GM18498 (cell line): ENCODE results near the gene ERBB2.
"Not testable (repeated sequence)": the region's sequence is repeated elsewhere in the genome, so short reads cannot be mapped to it uniquely, and the experiment has no call there.

Source experiments
- ATAC-seq: cut with Tn5 transposase; IDR thresholded peaks from one replicate; pipeline ENCODE4 v1.9.1; 2021; ENCODE audit warnings: mild to moderate bottlenecking, moderate library complexity; ENCODE audit not compliant: unreplicated experiment

ERBB2 gene

GRCh38 chr17:39742126-39742855 lies 42.4 kb downstream of the ERBB2 start:
- ATAC-seq = no peak

DNA sequence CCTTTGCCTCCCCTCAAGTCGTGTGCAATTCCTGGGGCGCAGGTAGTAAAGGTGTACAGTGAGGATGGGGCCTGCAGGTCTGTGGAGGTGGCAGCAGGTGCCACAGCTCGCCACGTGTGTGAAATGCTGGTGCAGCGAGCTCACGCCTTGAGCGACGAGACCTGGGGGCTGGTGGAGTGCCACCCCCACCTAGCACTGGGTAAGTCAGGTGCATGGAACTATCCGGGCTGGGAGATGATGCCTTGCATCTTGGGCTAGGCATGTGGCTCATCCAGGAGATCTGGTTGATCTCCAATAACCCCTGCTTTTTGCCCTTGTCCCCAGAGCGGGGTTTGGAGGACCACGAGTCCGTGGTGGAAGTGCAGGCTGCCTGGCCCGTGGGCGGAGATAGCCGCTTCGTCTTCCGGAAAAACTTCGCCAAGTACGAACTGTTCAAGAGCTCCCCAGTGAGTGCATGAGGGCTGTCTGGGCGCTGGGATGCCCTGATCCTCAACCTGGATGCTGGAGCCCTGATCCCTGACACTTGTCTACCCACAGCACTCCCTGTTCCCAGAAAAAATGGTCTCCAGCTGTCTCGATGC lies 43.1 kb downstream of the ERBB2 start:
- ATAC-seq = no peak

DNA sequence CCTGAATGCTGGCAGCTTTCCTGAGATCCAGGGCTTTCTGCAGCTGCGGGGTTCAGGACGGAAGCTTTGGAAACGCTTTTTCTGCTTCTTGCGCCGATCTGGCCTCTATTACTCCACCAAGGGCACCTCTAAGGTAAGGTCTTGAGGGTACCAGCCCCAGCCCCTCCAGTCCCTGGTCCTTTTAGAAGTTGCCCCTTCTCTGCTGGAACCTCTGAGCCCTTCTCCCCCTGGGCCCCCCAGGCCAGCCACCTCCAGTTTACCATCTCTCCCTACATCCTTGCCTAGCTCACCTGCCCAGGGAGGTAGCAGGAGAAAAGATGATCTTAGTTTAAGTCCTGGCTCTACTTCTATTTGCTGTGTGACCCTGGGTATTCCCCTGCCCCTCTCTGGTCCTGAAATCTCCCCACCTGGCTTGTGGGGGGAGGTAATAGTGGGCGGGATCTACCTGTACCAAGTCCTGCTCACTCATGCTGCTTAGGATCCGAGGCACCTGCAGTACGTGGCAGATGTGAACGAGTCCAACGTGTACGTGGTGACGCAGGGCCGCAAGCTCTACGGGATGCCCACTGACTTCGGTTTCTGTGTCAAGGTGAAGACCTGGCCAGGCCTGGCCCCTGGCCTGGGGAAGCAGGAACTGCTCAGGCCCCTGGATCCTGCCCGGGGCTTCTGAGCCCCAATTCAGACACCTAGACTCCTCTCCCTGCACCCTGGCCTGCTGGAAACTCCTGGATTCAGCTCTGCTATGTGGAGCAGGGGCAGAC lies 44.4 kb downstream of the ERBB2 start:
- ATAC-seq = no peak

DNA sequence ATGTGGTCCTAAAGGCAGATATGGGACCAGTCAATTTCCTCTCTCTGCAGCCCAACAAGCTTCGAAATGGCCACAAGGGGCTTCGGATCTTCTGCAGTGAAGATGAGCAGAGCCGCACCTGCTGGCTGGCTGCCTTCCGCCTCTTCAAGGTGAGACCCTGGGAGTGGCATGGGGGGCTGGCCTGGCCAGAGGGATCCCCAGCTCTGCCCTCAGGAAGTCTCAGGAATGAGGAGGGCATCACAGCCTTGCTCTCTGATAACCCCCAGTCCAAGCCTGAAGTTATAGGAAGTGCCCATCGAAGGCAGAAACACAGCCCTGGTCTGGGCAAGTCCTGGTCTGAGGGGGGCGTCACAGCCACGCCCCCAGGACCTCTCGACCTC lies 45.0 kb downstream of the ERBB2 start:
- ATAC-seq = no peak

GRCh38 chr17:39745335-39746144 lies 45.7 kb downstream of the ERBB2 start:
- ATAC-seq = no peak

DNA sequence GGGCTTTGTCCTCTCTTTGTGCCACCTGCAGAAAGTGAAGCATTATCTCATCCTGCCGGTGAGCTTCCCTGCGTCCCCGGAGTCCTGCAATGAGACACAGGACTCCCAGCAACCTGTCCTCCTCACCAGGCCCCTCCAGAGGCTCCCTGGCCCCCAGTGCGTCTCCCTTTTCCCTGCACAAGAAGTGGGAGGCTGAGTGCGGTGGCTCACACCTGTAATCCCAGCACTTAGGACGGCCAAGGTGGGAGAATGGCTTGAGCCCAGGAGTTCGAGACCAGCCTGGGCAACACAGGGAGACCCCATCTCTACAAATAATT lies 46.2 kb downstream of the ERBB2 start:
- no peak for ATAC-seq

GRCh38 chr17:39747745-39748144 lies 47.9 kb downstream of the ERBB2 start:
- no peak for ATAC-seq

- ATAC-seq = not testable (repeated sequence)
These were observed 48.7 kb downstream of the ERBB2 start for GRCh38 chr17:39748444-39749034.

- ATAC-seq = no peak
These were observed 50.5 kb downstream of the ERBB2 start for GRCh38 chr17:39750131-39751015.

GRCh38 chr17:39751016-39751543 lies 51.2 kb downstream of the ERBB2 start:
- ATAC-seq = no peak

DNA sequence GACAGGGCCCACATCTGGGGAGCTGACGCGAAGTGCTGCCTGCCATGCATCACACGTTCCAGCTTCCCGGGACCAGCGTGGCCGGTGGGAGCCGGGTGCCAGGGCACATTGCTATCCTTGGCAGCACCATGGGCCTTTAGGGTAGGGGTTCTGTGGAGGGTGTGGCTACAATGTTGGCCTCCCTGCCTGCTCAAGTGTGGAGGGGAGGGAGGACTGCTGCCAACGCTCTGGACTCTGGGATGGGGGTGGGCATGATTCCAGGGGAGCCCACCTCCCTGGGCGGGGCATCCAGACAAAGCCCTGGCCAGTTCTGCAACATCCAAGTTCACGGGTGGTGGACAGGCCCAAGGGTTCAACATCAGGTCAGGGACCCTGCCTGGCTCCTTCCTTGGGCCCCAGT lies 51.8 kb downstream of the ERBB2 start:
- no peak for ATAC-seq

GRCh38 chr17:39752241-39752881 lies 52.5 kb downstream of the ERBB2 start:
- no peak for ATAC-seq

DNA sequence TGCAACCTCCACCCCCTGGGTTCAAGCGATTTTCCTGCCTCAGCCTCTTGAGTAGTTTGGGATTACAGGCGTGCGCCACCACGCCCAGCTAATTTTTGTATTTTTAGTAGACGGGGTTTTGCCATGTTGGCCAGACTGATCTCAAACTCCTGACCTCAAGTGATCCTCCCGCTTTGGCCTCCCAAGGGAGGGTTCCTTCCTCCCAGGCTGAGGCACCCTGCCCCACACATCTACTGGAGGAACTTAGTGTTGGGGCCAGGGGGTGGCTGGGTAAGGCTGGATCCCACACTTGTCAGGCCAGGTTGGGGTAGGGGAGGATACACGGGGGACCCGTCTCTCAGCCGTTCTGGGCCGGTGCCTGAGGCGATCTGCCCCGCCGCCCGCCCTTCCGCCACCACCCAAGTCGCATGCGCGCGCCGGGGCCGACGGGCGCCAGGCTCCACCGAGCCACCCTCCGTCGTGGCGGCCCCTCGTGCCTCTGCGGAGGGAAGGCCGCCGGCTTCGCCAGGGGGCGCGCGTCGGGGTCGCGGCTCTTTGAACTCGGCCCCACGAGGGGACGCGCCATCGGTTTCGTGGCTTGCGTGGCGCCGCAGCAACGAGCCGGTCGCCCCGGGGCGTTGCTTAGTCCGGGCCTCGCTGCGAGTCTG lies 53.8 kb downstream of the ERBB2 start:
- ATAC-seq = peak; percentile 31

- peak; percentile 66 for ATAC-seq
These were observed 54.5 kb downstream of the ERBB2 start for GRCh38 chr17:39754161-39754957.

GRCh38 chr17:39754958-39755553 lies 55.2 kb downstream of the ERBB2 start:
- ATAC-seq = no peak

DNA sequence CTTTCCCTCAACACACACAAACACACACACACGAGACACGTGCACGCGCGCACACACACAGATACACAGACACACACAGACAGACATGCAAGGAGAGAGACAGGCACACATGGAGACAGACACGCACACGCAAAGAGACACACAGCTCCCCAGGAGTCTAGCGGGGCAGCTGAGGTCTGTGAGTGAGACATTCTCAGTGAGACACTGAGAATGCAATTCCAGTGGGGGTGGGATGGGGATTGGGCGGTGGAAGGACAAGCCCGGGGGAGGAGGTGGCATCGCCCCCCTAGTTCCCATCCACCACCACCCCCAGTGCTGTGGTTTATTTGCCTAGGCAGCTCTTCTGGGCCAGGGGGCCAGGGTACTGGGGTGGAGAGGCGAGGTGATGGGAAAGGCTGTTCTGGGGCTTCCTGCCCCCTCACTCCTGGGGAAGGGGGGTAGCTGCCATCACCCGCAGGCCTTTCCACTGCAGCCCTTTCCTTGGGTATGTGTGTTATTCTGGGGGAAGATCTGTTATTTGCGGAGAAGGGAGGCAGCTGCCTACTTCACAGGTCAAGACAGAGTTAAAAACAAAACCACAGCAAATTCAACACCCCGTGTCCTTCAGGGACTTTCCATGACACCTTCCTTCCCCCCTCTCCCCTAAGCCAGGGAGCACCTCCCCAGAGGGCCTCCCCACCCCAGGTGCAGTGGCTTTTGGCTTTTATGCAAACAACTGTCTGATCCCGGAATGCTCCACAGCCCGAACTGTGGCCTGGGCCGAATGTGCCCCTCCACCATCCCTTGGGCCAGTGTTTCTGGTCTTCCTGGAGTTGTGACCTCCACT lies 55.9 kb downstream of the ERBB2 start:
- ATAC-seq = peak; percentile 19
